Activated CD4-positive, alpha-beta T cell treated with anti-CD3 and anti-CD28 coated beads for 4 hours (primary cell): Measurements from ENCODE around the gene DDR2.

Experiments
- DNase-seq, 2 donors: peaks; one replicate each; pipeline ENCODE4 v3.0.0-alpha.2; 2020

Gene DDR2

GRCh38 chr1:162631546-162632191, 595 bp upstream of the DDR2 start:
- DNase-seq: no peak

GRCh38 chr1:162632698-162633080, 425 bp downstream of the DDR2 start:
- no peak for DNase-seq

GRCh38 chr1:162633081-162633762, 958 bp downstream of the DDR2 start:
- DNase-seq: no peak

- DNase-seq: no peak
Observed at GRCh38 chr1:162635418-162635817, 3.2 kb downstream of the DDR2 start.

- no peak for DNase-seq
Observed at GRCh38 chr1:162639718-162640117, 7.5 kb downstream of the DDR2 start.

GRCh38 chr1:162641114-162641513, 8.8 kb downstream of the DDR2 start:
- DNase-seq: no peak

GRCh38 chr1:162644986-162645314, 12.7 kb downstream of the DDR2 start:
- DNase-seq: no peak

- DNase-seq: no peak
Observed at GRCh38 chr1:162645666-162646065, 13.4 kb downstream of the DDR2 start.

- no peak for DNase-seq
Observed at GRCh38 chr1:162649583-162649982, 17.3 kb downstream of the DDR2 start.

GRCh38 chr1:162654915-162655620, 22.8 kb downstream of the DDR2 start:
- no peak for DNase-seq

- DNase-seq: no peak
Observed at GRCh38 chr1:162656266-162656665, 24.0 kb downstream of the DDR2 start.

GRCh38 chr1:162660574-162660973, 28.3 kb downstream of the DDR2 start:
- DNase-seq: no peak

- no peak for DNase-seq
Observed at GRCh38 chr1:162661336-162661735, 29.1 kb downstream of the DDR2 start.

GRCh38 chr1:162662013-162662412, 29.7 kb downstream of the DDR2 start:
- DNase-seq: no peak

GRCh38 chr1:162663086-162663485, 30.8 kb downstream of the DDR2 start:
- DNase-seq: no peak

GRCh38 chr1:162663589-162664106, 31.4 kb downstream of the DDR2 start:
- DNase-seq: no peak

- DNase-seq: no peak
Observed at GRCh38 chr1:162666006-162666645, 33.9 kb downstream of the DDR2 start.

- DNase-seq: no peak
Observed at GRCh38 chr1:162667381-162668080, 35.3 kb downstream of the DDR2 start.

- no peak for DNase-seq
Observed at GRCh38 chr1:162670928-162671663, 38.8 kb downstream of the DDR2 start.

GRCh38 chr1:162671664-162672410, 39.6 kb downstream of the DDR2 start:
- DNase-seq: no peak

GRCh38 chr1:162672622-162673260, 40.5 kb downstream of the DDR2 start:
- no peak for DNase-seq
